IMR-90 (cell line): ENCODE results near the gene TTLL12. TPM values are rescaled to one million over a fixed set of nuclear protein-coding genes. Genes with fewer than 3 reads are reported as not detected.

Experiments used
- ATAC-seq: fragments of 200-7000 bp; cut with Tn5 transposase; 2 replicates; pipeline ENCODE4 v1.9.1; 2020; ENCODE audit warnings: low read depth, mild to moderate bottlenecking, moderate library complexity
- BruUV-seq: library from RNA; stranded (reverse); fragments of 400-500 nt; replicated peaks from 2 replicates; lab custom pipeline; 2021; lab: Mats Ljungman, UMichigan
- CTCF ChIA-PET: fragments of 300-600 bp; formaldehyde crosslinking; extraction: SDS; loops from one replicate; lab custom pipeline; 2021; ENCODE audit warnings: antibody characterized with exemption; lab: Yijun Ruan, JAX
- POLR2A ChIA-PET: fragments of 300-600 bp; sonication (Branson Sonifier 250); formaldehyde crosslinking; loops from one replicate; lab custom pipeline; 2022; ENCODE audit warnings: antibody characterized with exemption; ENCODE audit not compliant: unreplicated experiment; lab: Charles Lee
- DNase-seq: peaks from one replicate; pipeline ENCODE4 v3.0.0; 2013
- H2AFZ ChIP-seq: replicated peaks from 2 replicates; pipeline ENCODE3; 2013; ENCODE audit warnings: low read length, mild to moderate bottlenecking; ENCODE audit not compliant: poor library complexity
- H2AK5ac ChIP-seq: 2 replicates; pipeline ENCODE4 v1.6.1; 2013; ENCODE audit warnings: low read depth, low read length, inconsistent platforms
- H2AK9ac ChIP-seq: replicated peaks from 2 replicates; pipeline ENCODE3; 2013; ENCODE audit warnings: mild to moderate bottlenecking, low read depth, low read length, moderate library complexity; ENCODE audit not compliant: poor library complexity
- H2BK120ac ChIP-seq: 2 replicates; pipeline ENCODE4 v1.6.1; 2013; ENCODE audit warnings: low read depth, low read length, inconsistent platforms
- H2BK15ac ChIP-seq: 3 replicates; pipeline ENCODE4 v1.6.1; 2013; ENCODE audit warnings: low read depth, low read length, inconsistent platforms
- H2BK20ac ChIP-seq: 2 replicates; pipeline ENCODE4 v1.6.1; 2013; ENCODE audit warnings: low read depth, mild to moderate bottlenecking, inconsistent platforms, low read length, moderate library complexity
- H2BK5ac ChIP-seq: 2 replicates; pipeline ENCODE4 v1.6.1; 2013; ENCODE audit warnings: mild to moderate bottlenecking, low read depth, low read length, inconsistent platforms; ENCODE audit not compliant: poor library complexity, severe bottlenecking
- H3K14ac ChIP-seq: replicated peaks from 2 replicates; pipeline ENCODE4 v1.6.1; 2013; ENCODE audit warnings: low read depth, low read length, inconsistent platforms
- H3K18ac ChIP-seq: 2 replicates; pipeline ENCODE4 v1.6.1; 2013; ENCODE audit warnings: low read depth, low read length, control low read depth
- H3K23ac ChIP-seq: 2 replicates; pipeline ENCODE4 v1.6.1; 2013; ENCODE audit warnings: low read depth, low read length, inconsistent platforms
- H3K27ac ChIP-seq: 2 replicates; pipeline ENCODE4 v1.5.1; 2013; ENCODE audit warnings: mild to moderate bottlenecking, control low read depth, low read length; ENCODE audit not compliant: insufficient read depth
- H3K27me3 ChIP-seq: 2 replicates; pipeline ENCODE4 v1.6.1; 2013; ENCODE audit warnings: low read length; ENCODE audit not compliant: control insufficient read depth, insufficient read depth
- H3K36me3 ChIP-seq: 2 replicates; pipeline ENCODE4 v1.6.1; 2013; ENCODE audit warnings: low read length, mixed read lengths; ENCODE audit not compliant: control insufficient read depth, insufficient read depth
- H3K4ac ChIP-seq: 2 replicates; pipeline ENCODE4 v1.6.1; 2013; ENCODE audit warnings: low read depth, low read length, inconsistent platforms
- H3K4me1 ChIP-seq: 2 replicates; pipeline ENCODE4 v1.6.1; 2013; ENCODE audit warnings: low read length, mixed read lengths; ENCODE audit not compliant: control insufficient read depth, insufficient read depth
- H3K4me2 ChIP-seq: 2 replicates; pipeline ENCODE4 v1.6.1; 2013; ENCODE audit warnings: low read depth, mild to moderate bottlenecking, control low read depth, low read length, moderate library complexity
- H3K4me3 ChIP-seq: 2 replicates; pipeline ENCODE4 v1.5.1; 2013; ENCODE audit warnings: low read depth, mild to moderate bottlenecking, control low read depth, low read length, moderate library complexity; ENCODE audit not compliant: insufficient read depth
- H3K56ac ChIP-seq: 2 replicates; pipeline ENCODE4 v1.6.1; 2013; ENCODE audit warnings: low read length, inconsistent platforms; ENCODE audit not compliant: insufficient read depth; ENCODE audit errors: extremely low read depth
- H3K79me1 ChIP-seq, 2 experiments: 2 replicates each; pipeline ENCODE4 v1.6.1; 2013; ENCODE audit warnings: low read length in 2 of 2, inconsistent platforms in 1 of 2, low read depth in 1 of 2
- H3K9ac ChIP-seq: 2 replicates; pipeline ENCODE4 v1.6.1; 2013; ENCODE audit warnings: low read depth, low read length, control low read depth
- H3K9me1 ChIP-seq: 2 replicates; pipeline ENCODE4 v1.6.1; 2013; ENCODE audit warnings: low read length, inconsistent platforms; ENCODE audit not compliant: insufficient read depth
- H3K9me3 ChIP-seq: 2 replicates; pipeline ENCODE4 v1.6.1; 2013; ENCODE audit warnings: low read length; ENCODE audit not compliant: control insufficient read depth, insufficient read depth
- H4K20me1 ChIP-seq: 2 replicates; pipeline ENCODE4 v1.6.1; 2013; ENCODE audit warnings: low read length, inconsistent platforms; ENCODE audit not compliant: insufficient read depth
- H4K5ac ChIP-seq: 2 replicates; pipeline ENCODE4 v1.6.1; 2013; ENCODE audit warnings: mild to moderate bottlenecking, low read depth, low read length, control low read depth
- H4K8ac ChIP-seq, 2 experiments: 2 replicates each; pipeline ENCODE4 v1.6.1; 2013; ENCODE audit warnings: low read depth in 2 of 2, low read length in 2 of 2, control low read depth in 1 of 2, inconsistent platforms in 1 of 2
- H4K91ac ChIP-seq: 2 replicates; pipeline ENCODE4 v1.6.1; 2013; ENCODE audit warnings: low read depth, low read length, inconsistent platforms; ENCODE audit not compliant: insufficient read depth
- BHLHE40 ChIP-seq: fragments of 150-350 bp; IDR thresholded peaks from 2 replicates; pipeline ENCODE4 v1.6.1; 2016; ENCODE audit warnings: mild to moderate bottlenecking, low read depth, low read length
- FOS ChIP-seq: fragments of 150-350 bp; IDR thresholded peaks from 2 replicates; pipeline ENCODE4 v1.6.1; 2016; ENCODE audit warnings: low read depth, low read length
- MAFK ChIP-seq: IDR thresholded peaks from 2 replicates; pipeline ENCODE4 v1.6.1; 2012; ENCODE audit warnings: low read depth, low read length, improper control_type of control experiment
- MAZ ChIP-seq: IDR thresholded peaks from 2 replicates; pipeline ENCODE4 v1.6.1; 2012; ENCODE audit warnings: low read depth, mild to moderate bottlenecking, low read length, improper control_type of control experiment, moderate library complexity, borderline replicate concordance
- POLR2A ChIP-seq: IDR thresholded peaks from 2 replicates; pipeline ENCODE4 v1.6.1; 2012; ENCODE audit warnings: mild to moderate bottlenecking, low read depth, low read length
- RAD21 ChIP-seq: IDR thresholded peaks from 2 replicates; pipeline ENCODE4 v1.6.1; 2012; ENCODE audit warnings: low read length, improper control_type of control experiment
- RCOR1 ChIP-seq: IDR thresholded peaks from 2 replicates; pipeline ENCODE4 v1.6.1; 2012; ENCODE audit warnings: mild to moderate bottlenecking, low read length, improper control_type of control experiment; ENCODE audit not compliant: insufficient replicate concordance
- RFX5 ChIP-seq: IDR thresholded peaks from 2 replicates; pipeline ENCODE4 v1.8.0; 2012; ENCODE audit warnings: low read depth, mild to moderate bottlenecking, low read length, moderate library complexity
- WGBS, 2 experiments: methylation state at CpG; one replicate each; pipeline versions ENCODE4 v1.1.5 to v1.1.7; 2013; ENCODE audit warnings: missing lambda C conversion rate in 2 of 2; ENCODE audit not compliant: insufficient read length in 1 of 2; ENCODE audit errors: extremely low coverage in 2 of 2; 5-methylcytosine and 5-hydroxymethylcytosine counted together
- dilution Hi-C: fragments of 300-500 bp; cut with HindIII; formaldehyde crosslinking; loops from one replicate; pipeline ENCODE4 v1.14.3; 2018; ENCODE audit warnings: low sequenced_read_pairs; ENCODE audit not compliant: unreplicated experiment
- in situ Hi-C: fragments of 300-500 bp; cut with MboI; formaldehyde crosslinking; loops from 3 replicates; pipeline ENCODE4 v1.14.3; 2019; ENCODE audit warnings: low sequenced_read_pairs, inconsistent platforms, mixed read lengths
- intact Hi-C: fragments of 100-400 bp; cut with micrococcal nuclease; formaldehyde crosslinking; loops from 2 replicates; pipeline ENCODE4 v1.10.0; 2022
- polyA plus RNA-seq, 3 experiments: library from polyadenylated mRNA; depleted of rRNA; stranded (reverse); fragments of >200 nt; gene quantifications; 2 replicates each; pipeline ENCODE4 v1.2.3, GENCODE V29; 2012; ENCODE audit warnings: low replicate concordance in 1 of 3
- total RNA-seq: library from RNA; depleted of rRNA; stranded (reverse); fragments of >200 nt; gene quantifications from 2 replicates; pipeline ENCODE4 v1.2.3, GENCODE V29; 2012
- TF ChIP-seq, protein P1 (sequence below): fragments of 150-350 bp; IDR thresholded peaks from 2 replicates; pipeline ENCODE4 v1.6.1; 2017; ENCODE audit warnings: mild to moderate bottlenecking, antibody characterized with exemption, low read length, low read depth
- TF ChIP-seq, protein P2 (sequence below): fragments of 150-350 bp; IDR thresholded peaks from 2 replicates; pipeline ENCODE4 v1.6.1; 2016; ENCODE audit warnings: low read depth, mild to moderate bottlenecking, low read length, moderate library complexity, borderline replicate concordance
- TF ChIP-seq, protein P3 (sequence below): conservative IDR thresholded peaks from 2 replicates; pipeline ENCODE4 v1.5.1; 2012; ENCODE audit warnings: mild to moderate bottlenecking, low read depth, low read length, improper control_type of control experiment

Gene TTLL12
- total and polyA plus RNA-seq, 2 of the 4 experiments (the other 2 are of a cell fraction) = 20.9 to 30.1 TPM

DNA sequence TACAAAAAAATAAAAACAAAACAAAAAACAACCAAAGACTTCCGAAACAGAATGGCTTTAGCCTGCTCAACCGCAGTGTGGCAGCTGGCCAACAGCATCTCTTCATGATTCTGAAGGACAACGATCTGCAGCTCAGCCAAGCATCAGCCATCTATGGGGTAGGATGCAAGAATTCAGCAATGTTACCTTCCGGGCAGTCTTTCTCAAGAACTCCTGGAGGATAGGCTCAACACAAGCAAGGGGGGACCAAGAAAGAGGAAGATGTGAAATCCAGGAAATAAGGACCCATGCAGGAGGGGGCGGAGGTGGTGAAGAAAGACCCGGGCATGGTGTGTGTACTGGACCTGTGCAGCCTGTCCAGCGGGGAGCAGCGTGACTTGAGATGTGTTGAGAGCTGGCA, 39.1 kb downstream of the TTLL12 start:
- H3K18ac ChIP-seq = no peak overlapping the region
- no peak for DNase-seq
- H3K4me2 ChIP-seq = no peak overlapping the region
- no peak overlapping the region for H4K5ac ChIP-seq
- no peak overlapping the region for H3K9ac ChIP-seq
- no peaks in the 10 kb centered on the region for H4K20me1 ChIP-seq
- no peak overlapping the region for H2BK15ac ChIP-seq
- H2AK5ac ChIP-seq = no peak overlapping the region
- H4K8ac ChIP-seq = no peak overlapping the region
- no TSS peak for BruUV-seq
- 86% methylated on average over 1 of the region's 8 CpGs; no CpG with 5 or more reads in 1 of the 2 experiments for WGBS, 2 experiments
- no peak overlapping the region for H4K91ac ChIP-seq
- no peak overlapping the region for H3K4me3 ChIP-seq
- ATAC-seq = no peak
- H3K23ac ChIP-seq = no peak overlapping the region
- H2AFZ ChIP-seq = no peak overlapping the region
- H3K9me1 ChIP-seq = peaks cover 6% of the 10 kb centered on the region; the same call in 1 of the 2 replicates
- TF ChIP-seq BHLHE40 (no peak), FOS (no peak), RCOR1 (no peak), RFX5 (no peak), RAD21 (no peak), POLR2A (no peak), MAFK (no peak), MAZ (no peak)
- TF ChIP-seq, protein P1, sequence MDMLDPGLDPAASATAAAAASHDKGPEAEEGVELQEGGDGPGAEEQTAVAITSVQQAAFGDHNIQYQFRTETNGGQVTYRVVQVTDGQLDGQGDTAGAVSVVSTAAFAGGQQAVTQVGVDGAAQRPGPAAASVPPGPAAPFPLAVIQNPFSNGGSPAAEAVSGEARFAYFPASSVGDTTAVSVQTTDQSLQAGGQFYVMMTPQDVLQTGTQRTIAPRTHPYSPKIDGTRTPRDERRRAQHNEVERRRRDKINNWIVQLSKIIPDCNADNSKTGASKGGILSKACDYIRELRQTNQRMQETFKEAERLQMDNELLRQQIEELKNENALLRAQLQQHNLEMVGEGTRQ = no peak
- TF ChIP-seq, protein P2, sequence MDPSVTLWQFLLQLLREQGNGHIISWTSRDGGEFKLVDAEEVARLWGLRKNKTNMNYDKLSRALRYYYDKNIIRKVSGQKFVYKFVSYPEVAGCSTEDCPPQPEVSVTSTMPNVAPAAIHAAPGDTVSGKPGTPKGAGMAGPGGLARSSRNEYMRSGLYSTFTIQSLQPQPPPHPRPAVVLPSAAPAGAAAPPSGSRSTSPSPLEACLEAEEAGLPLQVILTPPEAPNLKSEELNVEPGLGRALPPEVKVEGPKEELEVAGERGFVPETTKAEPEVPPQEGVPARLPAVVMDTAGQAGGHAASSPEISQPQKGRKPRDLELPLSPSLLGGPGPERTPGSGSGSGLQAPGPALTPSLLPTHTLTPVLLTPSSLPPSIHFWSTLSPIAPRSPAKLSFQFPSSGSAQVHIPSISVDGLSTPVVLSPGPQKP = no peak
- TF ChIP-seq, protein P3, sequence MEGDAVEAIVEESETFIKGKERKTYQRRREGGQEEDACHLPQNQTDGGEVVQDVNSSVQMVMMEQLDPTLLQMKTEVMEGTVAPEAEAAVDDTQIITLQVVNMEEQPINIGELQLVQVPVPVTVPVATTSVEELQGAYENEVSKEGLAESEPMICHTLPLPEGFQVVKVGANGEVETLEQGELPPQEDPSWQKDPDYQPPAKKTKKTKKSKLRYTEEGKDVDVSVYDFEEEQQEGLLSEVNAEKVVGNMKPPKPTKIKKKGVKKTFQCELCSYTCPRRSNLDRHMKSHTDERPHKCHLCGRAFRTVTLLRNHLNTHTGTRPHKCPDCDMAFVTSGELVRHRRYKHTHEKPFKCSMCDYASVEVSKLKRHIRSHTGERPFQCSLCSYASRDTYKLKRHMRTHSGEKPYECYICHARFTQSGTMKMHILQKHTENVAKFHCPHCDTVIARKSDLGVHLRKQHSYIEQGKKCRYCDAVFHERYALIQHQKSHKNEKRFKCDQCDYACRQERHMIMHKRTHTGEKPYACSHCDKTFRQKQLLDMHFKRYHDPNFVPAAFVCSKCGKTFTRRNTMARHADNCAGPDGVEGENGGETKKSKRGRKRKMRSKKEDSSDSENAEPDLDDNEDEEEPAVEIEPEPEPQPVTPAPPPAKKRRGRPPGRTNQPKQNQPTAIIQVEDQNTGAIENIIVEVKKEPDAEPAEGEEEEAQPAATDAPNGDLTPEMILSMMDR = no peak
- H3K4me1 ChIP-seq = peaks cover 10% of the 10 kb centered on the region
- H2BK120ac ChIP-seq = no peak overlapping the region
- no peak overlapping the region for H3K14ac ChIP-seq
- peaks cover 1 to 21% of the 10 kb centered on the region in 2 experiments; a peak in 3 of 4 replicates for H3K79me1 ChIP-seq
- no peaks in the 10 kb centered on the region for H3K9me3 ChIP-seq
- no peak overlapping the region for H2BK5ac ChIP-seq
- intact Hi-C loops = no loop called here
- H3K56ac ChIP-seq = no peak overlapping the region
- ChIA-PET CTCF (no interaction called here), POLR2A (no interaction called here)
- H3K27ac ChIP-seq = no peak overlapping the region
- H3K27me3 ChIP-seq = no peaks in the 10 kb centered on the region
- dilution Hi-C loops = no loop called here
- no peaks in the 10 kb centered on the region for H3K36me3 ChIP-seq
- H2BK20ac ChIP-seq = no peak overlapping the region
- in situ Hi-C loops = no loop called here
- H2AK9ac ChIP-seq = no peak overlapping the region
- no peak overlapping the region for H3K4ac ChIP-seq
